Caco-2 (cell line): ENCODE data around the gene FRZB. TPM values are rescaled to one million over a fixed set of nuclear protein-coding genes. Genes with fewer than 3 reads are reported as not detected.

Experiments used
- BruUV-seq: library from RNA; stranded (reverse); fragments of 400-500 nt; replicated peaks from 2 replicates; lab custom pipeline; 2021; lab: Mats Ljungman, UMichigan
- CTCF ChIA-PET: fragments of 300-600 bp; sonication (Branson Sonifier 250); formaldehyde crosslinking; loops from one replicate; lab custom pipeline; 2022; ENCODE audit warnings: antibody characterized with exemption; lab: Charles Lee
- POLR2A ChIA-PET: fragments of 300-600 bp; sonication (Branson Sonifier 250); formaldehyde crosslinking; loops from one replicate; lab custom pipeline; 2022; ENCODE audit warnings: antibody characterized with exemption; lab: Charles Lee
- DNase-seq, 2 experiments: peaks; one replicate each; pipeline versions ENCODE4 v3.0.0 to v3.0.0-alpha.2; 2020 to 2022
- H3K27me3 ChIP-seq: replicated peaks from 2 replicates; pipeline ENCODE4 v1.6.0; 2011; ENCODE audit warnings: low read length; ENCODE audit not compliant: control insufficient read depth, insufficient read depth
- H3K36me3 ChIP-seq: 2 replicates; pipeline ENCODE4 v1.5.1; 2011; ENCODE audit warnings: low read length; ENCODE audit not compliant: control insufficient read depth, insufficient read depth
- H3K4me1 ChIP-seq: fragments of 250-450 bp; sonication (Bioruptor Pico); 2 replicates; pipeline ENCODE4 v1.5.1; 2020; ENCODE audit warnings: mild to moderate bottlenecking
- H3K4me3 ChIP-seq: 2 replicates; pipeline ENCODE4 v1.5.1; 2011; ENCODE audit warnings: low read depth, mild to moderate bottlenecking, control low read depth, low read length
- H3K9me3 ChIP-seq: fragments of 250-450 bp; sonication (Bioruptor Pico); 2 replicates; pipeline ENCODE4 v1.5.1; 2020; ENCODE audit warnings: mild to moderate bottlenecking, moderate library complexity
- H3K27ac Mint-ChIP-seq: one replicate; pipeline ENCODE4 v1.8.0; 2022; ENCODE audit warnings: mixed read lengths; ENCODE audit not compliant: unreplicated experiment
- H3K27me3 Mint-ChIP-seq: one replicate; pipeline ENCODE4 v1.8.0; 2022; ENCODE audit warnings: mixed read lengths; ENCODE audit not compliant: insufficient read depth, unreplicated experiment
- H3K36me3 Mint-ChIP-seq: one replicate; pipeline ENCODE4 v1.8.0; 2022; ENCODE audit warnings: mild to moderate bottlenecking, mixed read lengths; ENCODE audit not compliant: insufficient read depth, unreplicated experiment
- H3K4me1 Mint-ChIP-seq: one replicate; pipeline ENCODE4 v1.8.0; 2022; ENCODE audit warnings: low read depth, mixed read lengths; ENCODE audit not compliant: unreplicated experiment
- H3K4me3 Mint-ChIP-seq: one replicate; pipeline ENCODE4 v1.8.0; 2022; ENCODE audit warnings: mild to moderate bottlenecking, moderate library complexity, mixed read lengths; ENCODE audit not compliant: unreplicated experiment
- H3K9me3 Mint-ChIP-seq: one replicate; pipeline ENCODE4 v1.8.0; 2022; ENCODE audit warnings: mixed read lengths; ENCODE audit not compliant: unreplicated experiment
- CTCF ChIP-seq, 2 experiments: fragments of 200-600 bp in 1 of 2; IDR thresholded peaks; 1 replicate in 1 of 2; 2 replicates in 1 of 2; pipeline versions ENCODE4 v1.5.1 to v1.8.0; 2011 to 2022; ENCODE audit warnings: antibody characterized with exemption in 1 of 2, control low read depth in 1 of 2, inconsistent platforms in 1 of 2, low read depth in 1 of 2, low read length in 1 of 2, mild to moderate bottlenecking in 1 of 2, moderate library complexity in 1 of 2; ENCODE audit not compliant: insufficient read depth in 1 of 2, severe bottlenecking in 1 of 2, unreplicated experiment in 1 of 2
- intact Hi-C: fragments of 100-400 bp; cut with micrococcal nuclease; formaldehyde crosslinking; loops from one replicate; pipeline ENCODE4 v1.10.0; 2022; ENCODE audit not compliant: unreplicated experiment
- total RNA-seq: library from RNA; stranded (reverse); gene quantifications from 2 replicates; pipeline ENCODE4 v1.2.3, GENCODE V29; 2022

The FRZB gene
- total RNA-seq, 1 experiment from 2014 or later: not detected

DNA sequence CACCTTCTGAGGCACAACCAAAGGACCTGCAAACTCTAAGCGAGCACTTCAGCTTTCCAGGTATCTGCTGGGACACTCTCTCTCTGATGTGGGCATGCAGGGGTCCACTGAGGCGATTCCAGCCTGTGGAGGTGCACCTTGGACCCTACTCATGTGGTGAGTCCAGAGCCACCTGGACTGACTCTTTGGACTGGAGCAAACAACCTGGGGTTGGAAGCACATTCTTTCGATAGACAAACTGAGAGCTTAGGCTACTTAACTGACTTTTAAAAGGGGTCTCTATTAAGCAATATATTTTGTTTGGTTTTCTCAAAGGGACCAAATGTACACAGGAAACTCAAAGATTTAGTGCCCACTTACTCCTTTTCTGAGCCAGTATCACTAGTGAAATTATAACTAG, 51.6 kb downstream of the FRZB start:
- TF ChIP-seq CTCF (IDR thresholded peaks at IDR 0.05; ENCODE audit: insufficient read depth in 1 of 2, low read depth in 1 of 2, low read length in 1 of 2, severe bottlenecking in 1 of 2, unreplicated experiment in 1 of 2): no peak
- no peaks in the 10 kb centered on the region for H3K9me3 Mint-ChIP-seq
- H3K4me3 ChIP-seq: no peak overlapping the region
- no peaks in the 10 kb centered on the region for H3K36me3 Mint-ChIP-seq
- H3K27me3 ChIP-seq: no peaks in the 10 kb centered on the region
- no peak overlapping the region for H3K27ac Mint-ChIP-seq
- H3K4me3 Mint-ChIP-seq: no peak overlapping the region
- POLR2A ChIA-PET: no interaction called here
- no peaks in the 10 kb centered on the region for H3K36me3 ChIP-seq
- H3K27me3 Mint-ChIP-seq: no peaks in the 10 kb centered on the region
- H3K9me3 ChIP-seq: no peaks in the 10 kb centered on the region
- intact Hi-C loops: no loop called here
- H3K4me1 ChIP-seq: peaks cover 5% of the 10 kb centered on the region; the same call in 1 of the 2 replicates
- CTCF ChIA-PET: interaction anchor here (1.5 kb wide), 1 partner anchor 9 kb away, joined by 5 read pairs; no protein-coding TSS in a partner anchor
- H3K4me1 Mint-ChIP-seq: no peaks in the 10 kb centered on the region
- BruUV-seq: no TSS peak
- no peak for DNase-seq

DNA sequence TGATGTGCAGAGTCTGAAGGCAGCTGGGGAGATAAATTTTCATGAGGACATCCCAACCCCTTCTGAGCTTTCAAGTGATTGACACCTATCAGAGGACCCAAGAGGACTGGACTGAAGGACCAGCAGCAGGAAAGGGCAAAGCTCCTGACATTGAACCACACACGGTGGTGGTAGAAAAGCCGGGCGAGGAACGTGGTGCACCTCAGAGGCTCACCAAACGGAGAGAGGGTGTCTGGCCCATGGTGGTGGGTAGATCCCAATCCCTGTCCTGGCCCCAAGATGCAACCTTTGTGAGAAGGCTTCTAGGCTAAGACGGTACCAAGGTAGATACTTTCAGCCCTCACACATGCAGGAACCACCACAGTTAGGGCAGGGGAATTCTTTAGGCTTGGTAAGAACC, 52.1 kb downstream of the FRZB start:
- peaks cover 5% of the 10 kb centered on the region; the same call in 1 of the 2 replicates for H3K4me1 ChIP-seq
- Mint-ChIP-seq H3K27ac (no peak overlapping the region), H3K4me1 (no peaks in the 10 kb centered on the region), H3K36me3 (no peaks in the 10 kb centered on the region), H3K9me3 (no peaks in the 10 kb centered on the region), H3K4me3 (no peak overlapping the region), H3K27me3 (no peaks in the 10 kb centered on the region)
- no peaks in the 10 kb centered on the region for H3K9me3 ChIP-seq
- no peak for DNase-seq
- H3K4me3 ChIP-seq: no peak overlapping the region
- no TSS peak for BruUV-seq
- no peaks in the 10 kb centered on the region for H3K27me3 ChIP-seq
- CTCF ChIA-PET: interaction anchor here (1.5 kb wide), 1 partner anchor 10 kb away, joined by 5 read pairs; no protein-coding TSS in a partner anchor
- intact Hi-C loops: no loop called here
- H3K36me3 ChIP-seq: no peaks in the 10 kb centered on the region
- no peak for TF ChIP-seq CTCF (IDR thresholded peaks at IDR 0.05; ENCODE audit: insufficient read depth in 1 of 2, low read depth in 1 of 2, low read length in 1 of 2, severe bottlenecking in 1 of 2, unreplicated experiment in 1 of 2)
- POLR2A ChIA-PET: no interaction called here

- POLR2A ChIA-PET: no interaction called here
- H3K27me3 ChIP-seq: no peaks in the 10 kb centered on the region
- no peak for TF ChIP-seq CTCF (IDR thresholded peaks at IDR 0.05; ENCODE audit: insufficient read depth in 1 of 2, low read depth in 1 of 2, low read length in 1 of 2, severe bottlenecking in 1 of 2, unreplicated experiment in 1 of 2)
- H3K4me3 ChIP-seq: no peak overlapping the region
- DNase-seq: no peak
- H3K27ac Mint-ChIP-seq: no peak overlapping the region
- H3K9me3 Mint-ChIP-seq: no peaks in the 10 kb centered on the region
- H3K9me3 ChIP-seq: no peaks in the 10 kb centered on the region
- peaks cover 4% of the 10 kb centered on the region; the same call in 1 of the 2 replicates for H3K4me1 ChIP-seq
- no peaks in the 10 kb centered on the region for H3K4me1 Mint-ChIP-seq
- H3K4me3 Mint-ChIP-seq: no peak overlapping the region
- no peaks in the 10 kb centered on the region for H3K27me3 Mint-ChIP-seq
- H3K36me3 ChIP-seq: no peaks in the 10 kb centered on the region
- CTCF ChIA-PET: no interaction called here
- no TSS peak for BruUV-seq
- intact Hi-C loops: no loop called here
- H3K36me3 Mint-ChIP-seq: no peaks in the 10 kb centered on the region
Observed at GRCh38 chr2:182810087-182810486, 56.4 kb downstream of the FRZB start.
